Body of pancreas (tissue), 4 donors: ENCODE measurements around the gene USF3. TPM values are rescaled to one million over a fixed set of nuclear protein-coding genes. Genes with fewer than 3 reads are reported as not detected.

Experiments used
- ATAC-seq: fragments of 150-250 bp; one replicate; pipeline ENCODE4 v1.9.1; 2016
- DNase-seq, 4 donors: peaks; one replicate each; pipeline ENCODE4 v3.0.0-alpha.2; 2019
- H3K27ac ChIP-seq, 4 donors: fragments of 200-600 bp; sonication (generic); 1 replicate in 3 of 4; 2 replicates in 1 of 4; pipeline versions ENCODE4 v1.5.1 to v1.6.1; 2016 to 2019; ENCODE audit warnings: mild to moderate bottlenecking in 1 of 4, mixed read lengths in 1 of 4, moderate library complexity in 1 of 4
- H3K27me3 ChIP-seq, 2 donors: fragments of 200-600 bp; sonication (generic); one replicate each; pipeline ENCODE4 v1.6.0; 2016; ENCODE audit warnings: mild to moderate bottlenecking in 1 of 2
- H3K36me3 ChIP-seq, 2 donors: fragments of 200-600 bp; sonication (generic); replicated peaks in 1 of 2; 2 replicates each; pipeline ENCODE4 v1.5.1; 2016; ENCODE audit warnings: low read depth in 2 of 2; ENCODE audit not compliant: insufficient read depth in 1 of 2
- H3K4me1 ChIP-seq: fragments of 200-600 bp; sonication (generic); one replicate; pipeline ENCODE4 v1.6.0; 2016
- H3K4me3 ChIP-seq, 2 donors: fragments of 200-600 bp; sonication (generic); 1 replicate in 1 of 2; 2 replicates in 1 of 2; pipeline ENCODE4 v1.5.1; 2016 to 2019
- H3K9me3 ChIP-seq, 3 donors: fragments of 200-600 bp; sonication (generic); 1 replicate in 2 of 3; 2 replicates in 1 of 3; pipeline ENCODE4 v1.5.1; 2016
- CTCF ChIP-seq, 7 experiments: fragments of 450-650 bp in 4 of 7; fragments of 200-600 bp in 3 of 7; sonication (generic) in 3 of 7; IDR thresholded peaks; one replicate each; pipeline ENCODE4 v1.5.1; 2016 to 2019; ENCODE audit warnings: antibody characterized with exemption in 7 of 7
- POLR2A ChIP-seq, 3 donors: fragments of 450-650 bp; IDR thresholded peaks; one replicate each; pipeline ENCODE4 v1.6.1; 2016; ENCODE audit warnings: antibody characterized with exemption in 3 of 3, mild to moderate bottlenecking in 2 of 3
- WGBS, 2 donors: methylation state at CpG; one replicate each; pipeline ENCODE4 v1.1.5; 2017; 5-methylcytosine and 5-hydroxymethylcytosine counted together
- intact Hi-C: fragments of 100-400 bp; cut with DNase I; formaldehyde crosslinking; loops from one replicate; pipeline ENCODE4 v1.15.1; 2023
- total RNA-seq, 2 donors: library from RNA; depleted of rRNA; stranded (reverse); fragments of >200 nt; gene quantifications; one replicate each; pipeline ENCODE4 v1.1.0, GENCODE V29; 2016

The USF3 gene
- total RNA-seq, 2 donors from 2014 or later, result 10.5 to 13.2 TPM

- Histone ChIP-seq H3K4me1 (peaks cover 49% of the 10 kb centered on the region), H3K36me3 (peaks cover 0 to 2% of the 10 kb centered on the region in 2 donors), H3K9me3 (no peaks in the 10 kb centered on the region), H3K27ac (peak overlapping the region; percentile 6 to 61 (median 43)), H3K27me3 (no peaks in the 10 kb centered on the region), H3K4me3 (no peak overlapping the region)
- no peak for ATAC-seq
- no peak for DNase-seq
- intact Hi-C loops, result no loop called here
- WGBS, 2 donors, result 94 to 100% methylated on average over 2 of the region's 2 CpGs
- TF ChIP-seq CTCF (IDR thresholded peaks at IDR 0.05) (no peak), POLR2A (IDR thresholded peaks at IDR 0.05) (no peak)
These were observed 36.0 kb downstream of the USF3 start for GRCh38 chr3:113660458-113660857.

GRCh38 chr3:113659996-113660395 lies 36.4 kb downstream of the USF3 start:
- no peak for ATAC-seq
- Histone ChIP-seq H3K4me3 (no peak overlapping the region), H3K9me3 (no peaks in the 10 kb centered on the region), H3K4me1 (peaks cover 44% of the 10 kb centered on the region), H3K36me3 (peaks cover 0 to 2% of the 10 kb centered on the region in 2 donors), H3K27me3 (no peaks in the 10 kb centered on the region), H3K27ac (peak overlapping the region in 1 of 4 donors; percentile 61)
- DNase-seq, result no peak
- WGBS, 2 donors, result 82 to 88% methylated on average over 1 of the region's 1 CpG
- TF ChIP-seq CTCF (IDR thresholded peaks at IDR 0.05) (no peak), POLR2A (IDR thresholded peaks at IDR 0.05) (no peak)
- intact Hi-C loops, result no loop called here

GRCh38 chr3:113659101-113659541 lies 37.3 kb downstream of the USF3 start:
- ATAC-seq, result no peak
- H3K27ac ChIP-seq, result no peak overlapping the region
- TF ChIP-seq POLR2A (IDR thresholded peaks at IDR 0.05) (no peak), CTCF (IDR thresholded peaks at IDR 0.05) (no peak)
- H3K4me1 ChIP-seq, result peaks cover 36% of the 10 kb centered on the region
- H3K9me3 ChIP-seq, result no peaks in the 10 kb centered on the region
- intact Hi-C loops, result no loop called here
- DNase-seq, result no peak
- no peaks in the 10 kb centered on the region for H3K27me3 ChIP-seq
- 100% methylated on average over 1 of the region's 1 CpG for WGBS, 2 donors
- H3K4me3 ChIP-seq, result no peak overlapping the region
- peaks cover 0 to 2% of the 10 kb centered on the region in 2 donors for H3K36me3 ChIP-seq

- WGBS, 2 donors, result 93 to 96% methylated on average over 3 of the region's 3 CpGs
- H3K36me3 ChIP-seq, result peaks cover 0 to 2% of the 10 kb centered on the region in 2 donors
These were observed 38.3 kb downstream of the USF3 start for GRCh38 chr3:113658107-113658506.

More at GRCh38 chr3:113658107-113658506, 38.3 kb downstream of the USF3 start:
- no peaks in the 10 kb centered on the region for H3K9me3 ChIP-seq
- intact Hi-C loops, result no loop called here
- no peak for DNase-seq
- no peak overlapping the region for H3K27ac ChIP-seq
- no peak overlapping the region for H3K4me3 ChIP-seq
- H3K27me3 ChIP-seq, result no peaks in the 10 kb centered on the region
- ATAC-seq, result no peak
- peaks cover 25% of the 10 kb centered on the region for H3K4me1 ChIP-seq
- TF ChIP-seq POLR2A (IDR thresholded peaks at IDR 0.05) (no peak), CTCF (IDR thresholded peaks at IDR 0.05) (no peak)
